HTR-8/SVneo (cell line): ENCODE measurements around the gene FAM131C.

ENCODE experiments used
- DNase-seq: peaks from one replicate; pipeline ENCODE4 v3.0.0; 2011; ENCODE audit warnings: low spot score, mixed read lengths; ENCODE audit not compliant: insufficient read length
- FAIRE-seq: peaks from 2 replicates; lab custom pipeline; 2011; peaks lifted over from hg19 to GRCh38; lab: Jason Lieb, UNC

FAM131C gene

DNA sequence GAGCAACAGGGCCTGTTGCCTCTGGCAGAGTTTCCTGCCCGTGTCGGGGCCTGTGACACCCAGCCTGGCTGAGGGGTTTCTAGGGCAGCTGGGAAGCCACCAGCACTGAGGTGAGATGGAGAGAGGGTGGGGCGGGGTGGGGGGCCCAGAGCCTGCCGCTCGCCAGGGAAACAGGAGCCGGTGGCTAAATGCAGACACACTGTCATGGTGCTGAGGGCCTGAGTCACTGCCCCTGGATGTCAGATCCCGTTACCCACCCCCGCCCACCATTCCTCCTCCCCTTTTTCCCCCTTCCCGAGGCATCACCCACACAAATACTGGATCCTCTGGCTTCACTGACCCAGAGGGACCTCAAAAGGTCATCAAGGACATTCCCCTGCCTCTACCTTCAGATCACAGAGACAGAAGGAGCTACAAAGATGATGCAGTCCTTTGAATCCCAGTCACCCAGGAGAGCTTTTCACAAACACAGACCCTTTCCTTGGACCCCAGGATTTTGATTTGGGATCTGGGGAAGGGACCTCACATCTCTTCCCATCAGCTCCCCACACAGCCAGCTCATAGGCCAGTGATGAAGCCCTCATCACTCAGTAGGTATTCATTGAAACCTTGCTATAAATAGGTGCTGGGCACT lies 53.7 kb downstream of the FAM131C start:
- DNase-seq, result no peak
- FAIRE-seq, result no peak

DNA sequence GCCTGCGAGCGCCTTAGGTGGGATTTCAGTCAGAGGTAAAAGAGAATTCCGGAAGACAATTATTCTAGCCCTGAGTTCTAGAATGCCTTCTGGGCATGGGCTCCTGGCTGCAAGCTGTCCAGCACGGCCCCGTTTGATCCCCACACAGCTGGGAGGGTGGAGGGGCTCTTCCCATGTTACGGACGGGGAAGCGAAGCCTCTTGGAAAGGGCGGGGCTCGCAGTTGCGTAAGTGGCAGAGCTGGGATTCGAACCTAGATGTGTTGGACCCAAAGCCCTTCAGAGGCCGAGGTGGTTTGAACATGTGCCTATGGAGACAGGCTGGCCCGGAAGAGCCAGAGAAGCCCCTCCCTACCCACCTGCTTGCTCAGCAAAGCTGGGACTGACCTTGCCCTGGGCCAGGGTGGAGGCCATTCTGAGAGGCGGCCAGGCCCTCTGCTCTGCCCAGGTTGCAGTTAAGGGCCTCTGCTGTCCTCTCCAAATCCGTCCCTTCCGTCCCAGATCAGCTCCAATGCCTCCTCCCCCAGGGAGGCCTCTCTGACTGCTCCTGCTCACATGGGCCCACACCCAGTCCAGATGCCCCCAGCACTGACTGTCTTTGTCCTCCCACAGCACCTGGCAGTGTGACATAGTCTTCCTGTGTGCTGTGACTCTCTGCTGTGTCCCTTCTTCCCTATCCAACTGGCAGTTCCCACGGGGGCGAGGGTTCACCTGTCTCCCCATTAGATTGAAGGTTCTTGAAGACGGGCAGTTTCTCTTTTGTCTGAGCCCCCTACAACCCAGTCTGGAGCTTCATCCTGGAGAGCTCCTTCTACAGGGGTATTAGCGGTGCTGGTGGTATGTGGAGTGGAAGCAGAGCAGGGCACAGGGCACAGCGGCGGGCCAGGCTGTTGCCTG lies 54.5 kb downstream of the FAM131C start:
- FAIRE-seq (no peak), DNase-seq (no peak)

DNA sequence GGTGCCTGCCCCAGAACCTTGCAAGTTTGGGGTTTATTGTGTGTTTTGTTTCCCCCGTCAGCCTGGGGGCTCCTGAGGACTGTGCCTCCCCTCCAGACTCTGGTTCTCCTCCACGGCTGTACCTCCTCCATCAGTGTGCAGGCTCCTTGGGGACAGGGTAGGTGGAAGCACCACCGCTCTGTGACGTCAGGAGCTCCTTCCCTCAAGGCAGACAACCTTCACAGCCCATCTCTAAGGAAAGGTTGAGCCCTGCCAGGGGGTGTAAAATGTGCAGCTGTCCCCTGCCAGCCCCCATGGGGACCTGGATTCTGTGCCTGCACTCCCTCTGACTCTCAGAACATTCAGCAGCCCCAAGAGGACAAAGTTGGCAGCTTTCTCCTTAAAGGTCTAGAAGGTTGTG lies 55.1 kb downstream of the FAM131C start:
- FAIRE-seq (no peak), DNase-seq (no peak)

DNA sequence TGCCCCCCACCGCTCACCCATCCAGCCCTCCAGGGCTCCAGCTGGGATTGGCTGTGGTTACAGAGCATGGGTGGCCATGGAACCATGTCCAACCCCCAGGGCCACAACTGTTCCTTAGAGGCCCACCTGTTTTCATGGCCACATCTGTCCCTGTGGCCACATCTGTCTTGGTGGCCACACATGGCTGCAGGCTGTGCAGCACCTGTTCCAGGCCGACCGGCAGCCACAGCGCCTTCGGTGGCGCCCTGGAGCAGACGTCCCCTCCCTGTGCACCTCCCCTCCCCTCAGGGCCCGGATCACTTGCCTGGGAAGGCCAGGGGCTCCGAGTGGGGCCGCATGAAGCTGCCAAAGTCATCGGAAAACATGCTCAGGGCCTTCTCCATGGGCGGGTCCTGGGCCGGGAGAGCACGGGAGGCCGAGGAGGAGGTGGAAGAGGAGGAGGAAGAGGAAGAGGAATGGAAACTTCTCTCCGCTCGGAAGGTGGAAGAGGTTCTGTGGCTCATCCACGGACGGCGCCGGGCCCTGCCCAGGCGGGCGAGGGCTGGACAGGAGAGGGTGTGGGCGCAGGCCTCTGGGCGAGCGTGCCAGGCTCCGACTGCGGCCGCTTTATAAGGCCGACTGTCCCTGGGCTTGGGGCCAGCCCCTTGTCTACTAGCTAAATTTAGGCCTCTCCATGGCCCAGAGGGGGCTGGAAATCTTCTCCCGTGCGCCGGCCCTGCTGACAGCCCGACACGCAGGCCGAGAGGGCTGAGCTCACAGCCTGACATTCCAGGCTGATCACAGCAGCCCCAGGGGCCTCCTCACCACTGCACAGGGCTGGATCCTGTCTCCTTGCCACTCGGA lies 55.8 kb downstream of the FAM131C start, which contains the start of gene HSPB7:
Gene HSPB7 (minus strand): TSS at position 583 of the 843 bp plus-strand sequence. CDS start 80 bp downstream, at position 503.
- DNase-seq, result no peak
- FAIRE-seq, result no peak

DNA sequence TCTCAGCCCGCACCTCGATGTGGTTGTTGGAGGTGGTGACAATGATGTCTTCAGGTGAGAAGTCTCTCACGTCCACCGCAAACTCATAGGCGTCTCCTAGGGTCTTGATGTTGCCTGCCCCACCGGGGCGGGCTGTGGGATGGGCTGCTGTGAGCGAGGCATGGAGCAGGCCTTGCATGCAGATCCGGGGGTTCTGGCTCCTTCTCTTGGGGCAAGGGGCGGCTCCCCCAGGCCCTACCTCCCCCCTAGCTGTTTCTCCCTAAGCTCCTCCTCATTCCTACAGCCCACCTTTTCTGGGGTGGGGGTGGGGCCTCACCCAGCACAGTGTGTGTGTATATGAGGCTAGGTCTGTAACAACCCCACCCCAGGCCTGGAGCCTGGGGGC lies 56.4 kb downstream of the FAM131C start:
- DNase-seq (no peak), FAIRE-seq (no peak)

DNA sequence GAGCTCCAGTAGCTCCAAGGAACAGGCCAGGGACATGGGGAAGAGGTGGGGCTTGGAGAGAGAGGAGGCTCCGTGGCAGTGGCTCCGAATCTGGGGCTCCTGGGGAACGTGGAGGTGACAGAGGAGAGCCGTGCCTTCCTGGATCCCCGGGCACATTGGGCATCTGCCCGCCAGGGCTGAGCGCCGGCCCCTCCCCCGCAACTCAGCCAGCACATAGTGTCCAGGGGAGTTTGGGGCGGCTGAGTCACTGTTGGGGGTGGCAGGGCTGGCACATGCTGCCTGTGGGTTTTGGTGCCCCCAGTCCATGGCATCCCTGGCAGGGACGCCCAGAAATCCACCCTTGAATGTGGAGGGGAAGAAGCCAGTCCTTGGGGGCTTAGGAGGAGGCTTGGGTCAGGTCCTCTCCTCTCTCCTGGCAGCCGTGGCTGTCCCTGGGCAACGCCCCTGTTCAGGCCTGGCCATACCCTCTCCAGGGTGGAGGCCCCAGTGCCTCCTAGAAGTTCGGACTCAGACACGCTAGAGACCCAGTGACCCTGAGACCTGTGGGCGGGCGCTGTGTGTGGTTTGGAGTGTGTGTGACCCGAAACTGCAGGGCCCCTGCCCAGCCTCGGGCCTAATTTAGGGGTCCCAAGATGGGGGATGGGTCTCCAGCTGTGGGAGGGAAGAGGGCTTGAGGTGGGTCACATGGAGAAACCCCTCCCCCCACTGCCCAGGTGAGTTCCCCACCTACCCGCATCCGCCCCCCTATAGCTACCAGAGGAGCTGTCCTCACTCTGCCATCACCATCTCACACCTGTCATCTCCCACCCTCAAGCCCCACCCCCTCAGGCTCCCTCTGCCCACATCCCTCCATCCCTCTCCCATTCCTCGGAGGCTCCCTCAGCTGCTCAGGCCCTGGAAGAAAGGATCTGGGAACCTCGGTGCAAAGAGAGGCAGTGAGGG lies 57.2 kb downstream of the FAM131C start:
- no peak for DNase-seq
- FAIRE-seq, result no peak

DNA sequence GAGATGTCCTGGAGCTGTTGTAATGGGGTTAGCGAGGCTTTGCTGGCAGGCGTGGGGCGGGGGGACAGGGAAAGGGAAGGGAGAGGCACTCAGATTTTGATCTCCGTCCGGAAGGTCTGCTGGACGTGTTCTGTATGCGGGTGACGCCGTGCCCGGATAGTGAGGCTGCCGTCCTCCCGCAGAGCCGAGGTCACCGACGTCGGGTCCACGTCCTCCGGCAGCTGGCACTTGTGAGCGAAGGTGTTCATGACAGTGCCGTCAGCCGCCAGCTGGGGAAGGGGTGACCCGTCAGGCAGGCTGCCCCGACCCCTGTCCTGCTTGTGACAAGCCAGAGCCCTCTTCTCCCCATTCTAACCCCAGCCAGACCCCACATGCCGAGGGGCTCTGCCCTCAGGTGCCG lies 58.0 kb downstream of the FAM131C start:
- DNase-seq (no peak), FAIRE-seq (no peak)

DNA sequence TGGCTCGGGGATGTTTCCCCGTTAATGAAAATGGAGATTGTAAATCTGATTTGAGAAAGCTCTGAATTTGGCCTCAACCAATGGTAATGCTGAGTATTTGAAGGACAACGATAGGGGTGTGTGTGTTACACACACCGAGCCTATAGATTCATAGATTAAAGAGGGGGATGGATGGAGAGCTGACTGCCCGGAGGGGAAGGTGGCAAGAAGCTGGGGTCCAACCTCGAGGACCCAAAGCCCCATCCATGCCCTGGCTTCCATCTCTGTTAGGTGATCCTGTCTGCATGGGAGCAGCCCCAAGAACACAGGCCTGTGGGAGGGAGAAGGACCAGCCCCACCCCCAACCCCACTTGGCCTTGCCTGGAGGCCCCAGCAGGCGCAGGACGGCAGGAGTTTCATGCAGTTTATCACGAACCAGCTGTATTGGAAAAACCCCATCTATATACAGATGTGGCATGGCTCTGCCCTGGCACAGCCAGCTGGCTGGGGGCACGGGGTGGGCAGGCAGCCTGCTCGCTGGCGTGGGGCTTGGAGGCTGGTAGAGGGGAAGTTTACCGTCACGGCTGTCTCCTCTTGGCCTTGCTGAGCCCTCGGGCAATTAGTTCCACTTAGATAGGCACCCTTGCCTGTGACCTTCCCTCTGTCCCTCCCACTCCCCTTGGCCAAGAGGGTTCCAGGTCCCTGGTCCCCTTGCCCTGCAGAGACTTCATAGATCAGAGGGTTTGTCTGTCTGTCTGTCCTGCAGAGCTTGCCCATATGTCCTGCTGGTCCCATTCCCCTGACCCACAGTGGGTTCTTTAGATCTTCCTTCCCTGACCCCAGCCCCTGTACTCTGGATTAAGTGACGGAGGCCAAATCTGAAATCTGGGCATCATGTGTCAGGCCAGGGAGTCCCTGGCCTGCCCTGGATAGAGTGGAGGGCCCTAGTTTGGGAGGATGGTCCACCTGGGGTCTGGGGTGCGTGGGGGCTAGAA lies 58.7 kb downstream of the FAM131C start:
- no peak for FAIRE-seq
- DNase-seq, result no peak

DNA sequence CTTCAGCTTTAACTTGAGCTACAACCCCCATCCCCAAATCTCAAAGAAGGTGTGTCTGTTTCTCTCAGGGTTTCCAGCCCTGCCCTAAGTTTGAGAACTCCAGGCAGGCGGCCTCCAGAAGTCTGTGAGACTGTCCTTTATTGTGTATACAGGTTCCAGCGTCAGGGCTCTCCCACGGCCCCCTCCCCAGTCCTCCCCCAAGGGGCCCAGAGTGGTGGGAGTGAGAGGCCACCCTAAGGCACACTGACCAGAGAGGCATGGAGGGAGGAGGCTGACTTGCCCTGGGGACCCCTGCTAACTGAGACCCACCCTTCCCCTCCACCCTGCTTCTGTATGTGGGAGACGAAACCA lies 59.6 kb downstream of the FAM131C start:
- DNase-seq (no peak), FAIRE-seq (no peak)

DNA sequence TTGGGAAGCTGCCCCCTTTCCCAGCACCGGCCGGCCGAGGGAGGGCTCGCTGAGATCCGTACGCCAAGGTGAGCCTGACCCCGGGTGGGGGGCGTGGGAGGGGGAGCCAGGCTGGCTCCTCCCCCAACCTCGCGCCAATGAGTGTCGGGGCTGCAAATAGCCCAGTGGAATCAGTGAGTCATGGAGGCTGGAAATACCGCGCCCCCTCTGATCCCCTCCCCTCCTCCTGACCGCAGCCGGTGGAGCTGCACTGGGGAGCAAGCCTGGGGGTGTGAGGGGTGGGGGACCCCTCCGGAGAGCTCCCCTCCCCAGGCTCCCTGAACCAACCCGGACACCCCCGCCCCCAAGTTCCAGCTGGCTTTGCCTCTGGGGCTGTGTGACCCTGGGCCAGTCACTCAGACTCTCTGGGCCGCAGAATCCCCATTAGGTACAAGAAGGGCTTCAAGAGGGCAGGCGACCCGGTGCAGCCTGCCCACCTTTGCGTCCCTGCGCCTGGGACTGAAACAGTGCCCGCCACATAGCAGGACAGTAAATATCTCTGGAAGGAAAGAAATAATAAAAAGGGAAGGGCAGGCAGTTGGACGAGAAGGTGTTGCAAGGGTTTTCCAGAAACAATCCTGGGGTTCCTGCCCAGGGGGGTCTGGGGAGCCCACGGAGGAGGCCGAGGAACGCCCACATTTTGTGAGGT lies 60.1 kb downstream of the FAM131C start:
- peak; percentile 91 for FAIRE-seq
- DNase-seq, result peak; percentile 59

DNA sequence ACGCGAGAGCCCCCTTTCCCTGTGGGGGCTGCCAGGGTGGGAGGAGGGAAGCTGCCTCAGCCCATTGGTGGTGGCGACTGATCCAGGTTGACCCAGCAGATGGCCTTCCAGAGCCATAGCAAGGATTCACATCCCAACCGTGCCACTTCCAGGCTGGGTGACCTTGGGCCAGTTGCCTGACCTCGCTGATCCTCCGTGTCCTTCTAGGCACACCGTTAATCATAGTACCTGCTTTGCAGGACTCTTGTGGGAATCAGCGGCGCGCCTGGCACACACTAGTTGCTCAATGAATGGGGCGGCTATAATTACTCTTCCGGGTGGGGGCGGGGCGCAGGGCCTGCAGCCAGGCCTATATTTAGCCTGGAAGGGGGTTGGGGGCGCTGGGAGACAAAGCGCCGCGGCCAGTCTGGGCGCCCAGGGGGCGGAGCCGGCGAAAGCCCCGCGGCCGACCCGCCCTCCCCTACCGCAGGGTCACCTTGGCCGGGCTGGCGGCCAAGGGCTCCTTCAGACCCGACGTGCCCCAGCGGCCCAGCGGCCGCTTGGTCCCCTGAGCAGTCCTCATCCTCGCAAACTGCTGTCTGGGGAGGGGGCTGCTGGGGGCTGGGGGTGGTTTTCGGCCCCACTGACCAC lies 60.7 kb downstream of the FAM131C start:
- DNase-seq, result no peak
- peak; percentile 36 for FAIRE-seq

DNA sequence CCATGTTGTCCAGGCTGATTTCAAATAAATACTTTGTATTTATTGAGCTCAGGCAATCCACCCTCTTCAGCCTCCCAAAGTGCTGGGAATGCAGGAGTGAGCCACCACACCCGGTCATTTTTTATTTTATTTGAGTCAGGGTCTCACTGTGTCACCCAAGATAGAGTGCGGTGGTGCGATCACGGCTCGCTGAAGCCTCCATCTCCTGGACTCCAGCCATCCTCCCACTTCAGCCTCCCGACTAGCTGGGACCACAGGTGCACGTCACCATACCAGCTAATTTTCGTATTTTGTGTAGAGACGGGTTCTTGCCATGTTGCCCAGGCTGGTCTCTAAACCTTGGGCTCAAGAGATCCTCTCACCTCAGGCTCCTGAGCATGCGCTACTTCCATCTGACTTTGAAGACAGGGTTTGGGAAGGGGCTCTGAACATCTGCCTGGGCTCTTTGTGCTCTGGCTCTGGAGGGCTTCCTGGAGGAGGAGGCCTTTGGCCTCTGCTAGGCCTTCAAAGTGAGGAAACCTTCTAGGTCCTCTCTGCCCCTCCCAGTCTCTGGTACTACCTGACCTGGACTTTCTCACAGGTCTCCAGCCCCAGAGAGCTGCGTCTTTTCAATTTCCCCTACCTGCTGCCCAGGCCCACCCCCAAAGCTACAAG lies 61.4 kb downstream of the FAM131C start:
- FAIRE-seq (no peak), DNase-seq (no peak)

DNA sequence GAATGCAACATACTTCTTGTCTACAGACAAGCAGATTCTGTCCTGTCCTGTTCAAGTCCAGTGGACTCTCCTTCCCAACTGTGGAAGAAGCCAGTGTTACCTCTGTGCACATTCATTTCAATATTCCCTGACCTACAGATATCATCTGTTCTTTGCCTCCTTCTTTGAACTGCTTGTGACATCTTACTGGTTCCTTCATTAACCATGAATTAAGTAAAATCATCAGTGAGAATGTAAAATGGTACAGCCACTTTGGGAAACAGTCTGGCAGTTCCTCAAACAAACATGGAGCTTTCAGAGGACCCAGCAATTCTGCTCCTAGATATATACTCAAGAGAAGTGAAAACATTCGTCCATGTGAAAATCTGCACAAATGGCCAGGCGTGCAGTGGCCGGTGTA lies 62.6 kb downstream of the FAM131C start:
- FAIRE-seq (no peak), DNase-seq (no peak)

DNA sequence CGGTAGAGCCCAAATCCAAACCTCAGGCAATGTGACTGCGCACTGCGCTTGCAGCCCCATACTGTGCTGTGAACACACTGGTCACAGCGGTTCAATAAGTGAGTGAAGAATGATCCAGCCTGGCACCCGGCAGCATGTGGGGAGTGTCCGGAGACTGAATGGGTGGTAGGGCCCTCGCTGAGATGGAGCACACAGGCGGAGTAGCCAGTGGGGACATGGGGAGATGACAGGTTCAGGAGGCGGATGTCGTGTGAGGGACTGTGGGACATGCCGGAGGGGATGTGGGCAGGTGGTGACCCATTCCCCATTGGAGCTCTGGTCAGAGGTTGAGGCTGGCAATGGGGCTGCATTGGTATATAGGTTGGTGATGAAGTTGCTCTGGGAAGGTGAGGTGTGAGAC lies 63.8 kb downstream of the FAM131C start:
- DNase-seq (no peak), FAIRE-seq (no peak)

DNA sequence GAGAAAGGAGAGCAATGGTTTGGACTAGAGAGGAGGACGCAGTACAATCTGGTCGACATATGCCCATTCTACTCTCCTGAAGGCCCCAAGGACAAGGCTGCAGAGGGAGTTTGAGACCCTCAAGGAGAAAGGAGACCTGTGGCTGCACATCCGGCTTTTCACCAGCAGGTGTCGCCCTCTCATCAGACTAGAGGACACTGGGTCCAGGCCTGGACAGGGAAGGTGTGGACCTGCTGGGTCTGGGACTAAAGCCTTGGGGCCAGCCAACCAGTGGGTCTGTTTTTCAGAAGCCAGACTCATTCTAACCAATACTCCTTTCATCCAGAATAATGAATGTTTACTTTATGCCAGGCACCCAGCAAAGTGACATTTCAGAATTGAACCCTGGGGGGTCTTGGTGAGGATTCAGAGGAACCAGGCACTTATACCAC lies 64.4 kb downstream of the FAM131C start:
- FAIRE-seq (no peak), DNase-seq (peak; percentile 74)
